ENCODE measurements around the gene ITLN2.

DNA sequence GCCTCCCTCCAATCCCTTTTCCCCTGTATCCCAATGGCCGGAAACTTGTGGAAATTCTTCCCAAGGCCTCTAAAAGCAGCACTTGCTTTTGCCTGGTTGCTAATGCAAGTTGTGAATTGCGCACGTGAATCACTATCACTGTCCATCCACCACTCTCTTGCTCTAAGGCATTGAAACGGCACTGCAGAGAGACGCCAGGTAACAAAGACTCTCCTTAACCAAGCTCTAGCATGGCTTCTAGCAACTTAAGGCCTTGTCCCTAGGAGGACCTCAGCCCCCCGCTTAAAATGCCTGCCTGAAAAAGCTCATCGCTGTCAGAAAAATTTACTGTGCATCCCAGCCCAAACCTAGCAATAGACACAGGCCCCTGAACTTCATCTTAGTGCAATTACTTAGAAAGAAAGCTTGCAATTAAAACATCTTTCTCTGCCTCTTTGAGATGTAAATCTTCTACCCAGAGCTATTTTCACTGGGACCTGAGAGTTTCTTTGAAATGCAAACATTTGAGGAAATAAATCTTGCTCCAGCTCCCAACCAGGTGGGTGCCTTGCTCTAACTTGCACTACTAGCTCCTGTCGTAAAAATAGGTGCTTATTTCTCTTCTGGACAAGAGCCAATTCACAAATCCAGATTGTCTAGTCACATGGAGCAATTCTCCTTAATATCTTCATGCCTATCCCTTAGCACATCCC lies 32.9 kb upstream of the ITLN2 start:
- TF ChIP-seq, protein P1, sequence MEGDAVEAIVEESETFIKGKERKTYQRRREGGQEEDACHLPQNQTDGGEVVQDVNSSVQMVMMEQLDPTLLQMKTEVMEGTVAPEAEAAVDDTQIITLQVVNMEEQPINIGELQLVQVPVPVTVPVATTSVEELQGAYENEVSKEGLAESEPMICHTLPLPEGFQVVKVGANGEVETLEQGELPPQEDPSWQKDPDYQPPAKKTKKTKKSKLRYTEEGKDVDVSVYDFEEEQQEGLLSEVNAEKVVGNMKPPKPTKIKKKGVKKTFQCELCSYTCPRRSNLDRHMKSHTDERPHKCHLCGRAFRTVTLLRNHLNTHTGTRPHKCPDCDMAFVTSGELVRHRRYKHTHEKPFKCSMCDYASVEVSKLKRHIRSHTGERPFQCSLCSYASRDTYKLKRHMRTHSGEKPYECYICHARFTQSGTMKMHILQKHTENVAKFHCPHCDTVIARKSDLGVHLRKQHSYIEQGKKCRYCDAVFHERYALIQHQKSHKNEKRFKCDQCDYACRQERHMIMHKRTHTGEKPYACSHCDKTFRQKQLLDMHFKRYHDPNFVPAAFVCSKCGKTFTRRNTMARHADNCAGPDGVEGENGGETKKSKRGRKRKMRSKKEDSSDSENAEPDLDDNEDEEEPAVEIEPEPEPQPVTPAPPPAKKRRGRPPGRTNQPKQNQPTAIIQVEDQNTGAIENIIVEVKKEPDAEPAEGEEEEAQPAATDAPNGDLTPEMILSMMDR (IDR thresholded peaks at IDR 0.05; ENCODE audit: insufficient read depth, low read length, poor library complexity, severe bottlenecking), result no peak
- no peak for TF ChIP-seq EZH2phosphoT487 (conservative IDR thresholded peaks at IDR 0.05; ENCODE audit: low read length)
